GF-D8 (cell line): ENCODE results near the gene PIGU.

Experiments used
- DNase-seq: peaks from one replicate; lab custom pipeline; 2025; lab: John Stamatoyannopoulos, UW

Gene PIGU

GRCh38 chr20:34578521-34578920, 98.4 kb downstream of the PIGU start:
- no peak for DNase-seq

- DNase-seq: peak; percentile 26
Observed at GRCh38 chr20:34578025-34578424, 98.9 kb downstream of the PIGU start.

- DNase-seq: no peak
Observed at GRCh38 chr20:34577061-34577460, 99.8 kb downstream of the PIGU start.

GRCh38 chr20:34575756-34576155, 101.1 kb downstream of the PIGU start:
- no peak for DNase-seq

- no peak for DNase-seq
Observed at GRCh38 chr20:34575271-34575670, 101.6 kb downstream of the PIGU start.

GRCh38 chr20:34574861-34575260, 102.0 kb downstream of the PIGU start:
- no peak for DNase-seq

GRCh38 chr20:34574426-34574825, 102.5 kb downstream of the PIGU start:
- no peak for DNase-seq

GRCh38 chr20:34573541-34574300, 103.2 kb downstream of the PIGU start:
- no peak for DNase-seq

GRCh38 chr20:34571753-34572152, 105.1 kb downstream of the PIGU start:
- no peak for DNase-seq

GRCh38 chr20:34570859-34571306, 106.0 kb downstream of the PIGU start:
- DNase-seq: no peak

GRCh38 chr20:34569598-34569997, 107.3 kb downstream of the PIGU start:
- no peak for DNase-seq

- no peak for DNase-seq
Observed at GRCh38 chr20:34567892-34568865, 108.7 kb downstream of the PIGU start.

GRCh38 chr20:34566978-34567891, 109.7 kb downstream of the PIGU start:
- DNase-seq: no peak

GRCh38 chr20:34564833-34565232, 112.1 kb downstream of the PIGU start:
- DNase-seq: no peak

- DNase-seq: no peak
Observed at GRCh38 chr20:34562641-34563040, 114.3 kb downstream of the PIGU start.

GRCh38 chr20:34561661-34562060, 115.2 kb downstream of the PIGU start:
- DNase-seq: no peak

- DNase-seq: no peak
Observed at GRCh38 chr20:34560614-34561013, 116.3 kb downstream of the PIGU start.

GRCh38 chr20:34560141-34560523, 116.8 kb downstream of the PIGU start:
- no peak for DNase-seq

GRCh38 chr20:34559311-34560140, 117.4 kb downstream of the PIGU start:
- no peak for DNase-seq

GRCh38 chr20:34558320-34559218, 118.3 kb downstream of the PIGU start, which contains the start of gene MAP1LC3A:
Gene MAP1LC3A (plus strand): TSS chr20:34558718. CDS start chr20:34558869, 151 bp downstream.
- no peak for DNase-seq
